ENCODE measurements around the gene ATG2B.

Gene ATG2B

GRCh38 chr14:96272777-96273473, 90.2 kb downstream of the ATG2B start:
- DNase-seq (ENCODE audit: low read depth, low spot score) = no peak
- no peak overlapping the region for H3K4me3 ChIP-seq (ENCODE audit: low read depth, low read length)
- TF ChIP-seq CTCF (IDR thresholded peaks at IDR 0.05; ENCODE audit: low read depth, low read length) = no peak
- in situ Hi-C loops (cut with HindIII; ENCODE audit: low sequenced_read_pairs) = no loop called here

- DNase-seq (ENCODE audit: low read depth, low spot score) = no peak
- in situ Hi-C loops (cut with HindIII; ENCODE audit: low sequenced_read_pairs) = no loop called here
- no peak for TF ChIP-seq CTCF (IDR thresholded peaks at IDR 0.05; ENCODE audit: low read depth, low read length)
- H3K4me3 ChIP-seq (ENCODE audit: low read depth, low read length) = no peak overlapping the region
Observed at GRCh38 chr14:96271421-96271762, 91.7 kb downstream of the ATG2B start.

- no peak for DNase-seq (ENCODE audit: low read depth, low spot score)
- in situ Hi-C loops (cut with HindIII; ENCODE audit: low sequenced_read_pairs) = no loop called here
- no peak for TF ChIP-seq CTCF (IDR thresholded peaks at IDR 0.05; ENCODE audit: low read depth, low read length)
- no peak overlapping the region for H3K4me3 ChIP-seq (ENCODE audit: low read depth, low read length)
Observed at GRCh38 chr14:96270565-96271420, 92.3 kb downstream of the ATG2B start.

GRCh38 chr14:96269359-96269710, 93.8 kb downstream of the ATG2B start:
- in situ Hi-C loops (cut with HindIII; ENCODE audit: low sequenced_read_pairs) = no loop called here
- TF ChIP-seq CTCF (IDR thresholded peaks at IDR 0.05; ENCODE audit: low read depth, low read length) = no peak
- H3K4me3 ChIP-seq (ENCODE audit: low read depth, low read length) = no peak overlapping the region
- DNase-seq (ENCODE audit: low read depth, low spot score) = no peak

GRCh38 chr14:96268431-96269358, 94.4 kb downstream of the ATG2B start:
- no peak overlapping the region for H3K4me3 ChIP-seq (ENCODE audit: low read depth, low read length)
- TF ChIP-seq CTCF (IDR thresholded peaks at IDR 0.05; ENCODE audit: low read depth, low read length) = no peak
- in situ Hi-C loops (cut with HindIII; ENCODE audit: low sequenced_read_pairs) = no loop called here
- DNase-seq (ENCODE audit: low read depth, low spot score) = peak; percentile 75

GRCh38 chr14:96267916-96268315, 95.2 kb downstream of the ATG2B start:
- in situ Hi-C loops (cut with HindIII; ENCODE audit: low sequenced_read_pairs) = no loop called here
- no peak for TF ChIP-seq CTCF (IDR thresholded peaks at IDR 0.05; ENCODE audit: low read depth, low read length)
- no peak for DNase-seq (ENCODE audit: low read depth, low spot score)
- no peak overlapping the region for H3K4me3 ChIP-seq (ENCODE audit: low read depth, low read length)

All from astrocyte of the spinal cord (primary cell).